Lower lobe of right lung (tissue), 2 donors: ENCODE results near the gene NAA20. TPM values are rescaled to one million over a fixed set of nuclear protein-coding genes. Genes with fewer than 3 reads are reported as not detected.

Source experiments
- ATAC-seq, 2 donors: fragments of 200-7000 bp; cut with Tn5 transposase; one replicate each; pipeline ENCODE4 v1.9.1; 2020 to 2022; ENCODE audit warnings: mild to moderate bottlenecking in 2 of 2, moderate library complexity in 2 of 2
- DNase-seq: peaks from one replicate; pipeline ENCODE4 v3.0.0-alpha.2; 2020
- H3K27ac ChIP-seq: fragments of 200-600 bp; one replicate; pipeline ENCODE4 v1.8.0; 2022
- H3K27me3 ChIP-seq: fragments of 200-600 bp; one replicate; pipeline ENCODE4 v1.8.0; 2022; ENCODE audit warnings: low read depth
- H3K36me3 ChIP-seq: fragments of 200-600 bp; one replicate; pipeline ENCODE4 v1.8.0; 2022; ENCODE audit warnings: mild to moderate bottlenecking
- H3K4me1 ChIP-seq: fragments of 200-600 bp; one replicate; pipeline ENCODE4 v1.8.0; 2022
- H3K4me3 ChIP-seq: fragments of 200-600 bp; one replicate; pipeline ENCODE4 v1.8.0; 2022; ENCODE audit warnings: mild to moderate bottlenecking
- H3K9me3 ChIP-seq: fragments of 200-600 bp; one replicate; pipeline ENCODE4 v1.8.0; 2022
- intact Hi-C: fragments of 100-400 bp; cut with DNase I; formaldehyde crosslinking; loops from one replicate; pipeline ENCODE4 v1.11.0; 2022
- total RNA-seq: library from RNA; stranded (reverse); fragmentation: NEBNext Ultra II Directional; extraction: Animal tissue kit (Norgen Biotek cat#: 25700); gene quantifications from one replicate; pipeline ENCODE4 v1.2.1, GENCODE V29; 2021
- TF ChIP-seq, protein P1 (sequence below): fragments of 200-600 bp; IDR thresholded peaks from one replicate; pipeline ENCODE4 v1.8.0; 2022; ENCODE audit warnings: antibody characterized with exemption, mild to moderate bottlenecking
- donor health status: DM: no; HTN: yes; CAD: no; lungs with severe emphysema.

The NAA20 gene
- total RNA-seq, 1 donor from 2014 or later = 69.8 TPM

- TF ChIP-seq, protein P1, sequence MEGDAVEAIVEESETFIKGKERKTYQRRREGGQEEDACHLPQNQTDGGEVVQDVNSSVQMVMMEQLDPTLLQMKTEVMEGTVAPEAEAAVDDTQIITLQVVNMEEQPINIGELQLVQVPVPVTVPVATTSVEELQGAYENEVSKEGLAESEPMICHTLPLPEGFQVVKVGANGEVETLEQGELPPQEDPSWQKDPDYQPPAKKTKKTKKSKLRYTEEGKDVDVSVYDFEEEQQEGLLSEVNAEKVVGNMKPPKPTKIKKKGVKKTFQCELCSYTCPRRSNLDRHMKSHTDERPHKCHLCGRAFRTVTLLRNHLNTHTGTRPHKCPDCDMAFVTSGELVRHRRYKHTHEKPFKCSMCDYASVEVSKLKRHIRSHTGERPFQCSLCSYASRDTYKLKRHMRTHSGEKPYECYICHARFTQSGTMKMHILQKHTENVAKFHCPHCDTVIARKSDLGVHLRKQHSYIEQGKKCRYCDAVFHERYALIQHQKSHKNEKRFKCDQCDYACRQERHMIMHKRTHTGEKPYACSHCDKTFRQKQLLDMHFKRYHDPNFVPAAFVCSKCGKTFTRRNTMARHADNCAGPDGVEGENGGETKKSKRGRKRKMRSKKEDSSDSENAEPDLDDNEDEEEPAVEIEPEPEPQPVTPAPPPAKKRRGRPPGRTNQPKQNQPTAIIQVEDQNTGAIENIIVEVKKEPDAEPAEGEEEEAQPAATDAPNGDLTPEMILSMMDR = no peak
- H3K27ac ChIP-seq = no peak overlapping the region
Measured at GRCh38 chr20:20021835-20022234, 4.7 kb downstream of the NAA20 start.

GRCh38 chr20:20022498-20022897, 5.3 kb downstream of the NAA20 start:
- DNase-seq (no peak), ATAC-seq (no peak)
- Histone ChIP-seq H3K4me3 (no peak overlapping the region), H3K9me3 (no peaks in the 10 kb centered on the region), H3K27ac (no peak overlapping the region), H3K4me1 (peaks cover 22% of the 10 kb centered on the region), H3K36me3 (peaks cover 44% of the 10 kb centered on the region), H3K27me3 (no peaks in the 10 kb centered on the region)
- TF ChIP-seq, protein P1 = no peak
- intact Hi-C loops = no loop called here

More at GRCh38 chr20:20021835-20022234, 4.7 kb downstream of the NAA20 start:
- ATAC-seq = no peak
- H3K27me3 ChIP-seq = no peaks in the 10 kb centered on the region
- DNase-seq = no peak
- H3K36me3 ChIP-seq = peaks cover 37% of the 10 kb centered on the region
- no peaks in the 10 kb centered on the region for H3K9me3 ChIP-seq
- intact Hi-C loops = no loop called here
- H3K4me1 ChIP-seq = peaks cover 22% of the 10 kb centered on the region
- H3K4me3 ChIP-seq = no peak overlapping the region

DNA sequence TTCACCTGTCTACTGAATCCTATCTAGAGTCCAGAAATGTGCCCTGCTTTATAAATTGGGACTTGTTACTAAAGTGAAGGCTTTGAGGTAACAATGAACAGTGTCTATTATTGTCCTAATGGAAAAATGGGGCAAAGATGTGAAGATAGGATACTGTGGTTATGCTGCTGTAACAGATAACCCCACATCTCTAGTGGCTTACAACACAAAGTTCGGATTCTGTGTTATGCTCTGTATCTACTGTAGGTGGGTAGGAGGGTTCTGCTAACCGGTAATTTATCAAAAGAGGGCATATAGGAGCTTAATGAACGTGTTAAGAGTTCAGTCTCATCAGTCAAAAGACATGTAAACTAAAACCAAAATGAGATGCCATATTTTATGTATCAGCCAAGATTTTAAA, 6.2 kb downstream of the NAA20 start:
- TF ChIP-seq, protein P1 = no peak
- peaks cover 14% of the 10 kb centered on the region for H3K4me1 ChIP-seq
- ATAC-seq (no peak), DNase-seq (no peak)
- no peaks in the 10 kb centered on the region for H3K9me3 ChIP-seq
- no peak overlapping the region for H3K27ac ChIP-seq
- H3K36me3 ChIP-seq = peaks cover 53% of the 10 kb centered on the region
- intact Hi-C loops = no loop called here
- no peak overlapping the region for H3K4me3 ChIP-seq
- no peaks in the 10 kb centered on the region for H3K27me3 ChIP-seq

- H3K27ac ChIP-seq = no peak overlapping the region
- H3K4me3 ChIP-seq = no peak overlapping the region
- TF ChIP-seq, protein P1 = no peak
- ATAC-seq = no peak
- no peak for DNase-seq
- no peaks in the 10 kb centered on the region for H3K27me3 ChIP-seq
- no peaks in the 10 kb centered on the region for H3K9me3 ChIP-seq
- peaks cover 63% of the 10 kb centered on the region for H3K36me3 ChIP-seq
- intact Hi-C loops = no loop called here
- H3K4me1 ChIP-seq = no peaks in the 10 kb centered on the region
Measured at GRCh38 chr20:20024942-20025341, 7.8 kb downstream of the NAA20 start.

DNA sequence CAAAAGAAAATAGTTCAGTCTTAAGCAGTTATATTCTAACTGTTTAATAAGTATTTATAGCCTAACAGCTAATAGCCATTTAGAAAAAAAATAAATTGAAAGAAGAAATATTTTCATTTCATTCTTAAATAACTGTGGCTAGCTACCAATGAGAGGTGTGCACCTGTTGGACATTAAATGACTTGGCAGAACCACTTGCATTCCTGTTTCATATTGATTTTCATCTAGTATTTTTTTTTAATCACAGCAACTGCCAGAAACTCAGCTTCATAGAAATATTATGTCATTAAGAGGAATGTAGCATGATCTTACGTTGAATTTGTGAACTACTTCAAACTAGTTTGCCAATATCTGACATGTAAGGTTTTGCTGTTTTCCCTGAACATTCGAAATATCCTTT, 10.1 kb downstream of the NAA20 start:
- Histone ChIP-seq H3K4me1 (no peaks in the 10 kb centered on the region), H3K4me3 (no peak overlapping the region), H3K27ac (no peak overlapping the region), H3K9me3 (no peaks in the 10 kb centered on the region), H3K27me3 (no peaks in the 10 kb centered on the region), H3K36me3 (peaks cover 78% of the 10 kb centered on the region)
- no peak for ATAC-seq
- intact Hi-C loops = no loop called here
- TF ChIP-seq, protein P1 = no peak
- DNase-seq = no peak

- ATAC-seq (no peak), DNase-seq (no peak)
- H3K27ac ChIP-seq = no peak overlapping the region
- intact Hi-C loops = no loop called here
- H3K4me1 ChIP-seq = no peaks in the 10 kb centered on the region
- H3K9me3 ChIP-seq = no peaks in the 10 kb centered on the region
- TF ChIP-seq, protein P1 = no peak
- no peak overlapping the region for H3K4me3 ChIP-seq
- H3K27me3 ChIP-seq = no peaks in the 10 kb centered on the region
- H3K36me3 ChIP-seq = peaks cover 88% of the 10 kb centered on the region
Measured at GRCh38 chr20:20031790-20032189, 14.6 kb downstream of the NAA20 start.
